Muscle layer of duodenum (tissue), 2 donors: Measurements from ENCODE around the gene OSTF1.

ENCODE experiments used
- H3K27ac ChIP-seq: one replicate; pipeline ENCODE4 v1.7.0; 2013; ENCODE audit warnings: mild to moderate bottlenecking, low read length
- H3K27me3 ChIP-seq: one replicate; pipeline ENCODE4 v1.7.0; 2013; ENCODE audit warnings: low read depth, mild to moderate bottlenecking, control low read depth, low read length
- H3K36me3 ChIP-seq, 2 donors: one replicate each; pipeline ENCODE4 v1.7.0; 2013; ENCODE audit warnings: low read length in 2 of 2, control low read depth in 1 of 2, mild to moderate bottlenecking in 1 of 2; ENCODE audit not compliant: insufficient read depth in 2 of 2, control insufficient read depth in 1 of 2
- H3K4me1 ChIP-seq, 2 donors: one replicate each; pipeline ENCODE4 v1.7.0; 2013; ENCODE audit warnings: low read length in 2 of 2, mild to moderate bottlenecking in 2 of 2, control low read depth in 1 of 2, moderate library complexity in 1 of 2; ENCODE audit not compliant: insufficient read depth in 2 of 2, control insufficient read depth in 1 of 2
- H3K4me3 ChIP-seq, 2 donors: one replicate each; pipeline ENCODE4 v1.7.0; 2013; ENCODE audit warnings: low read length in 2 of 2, low read depth in 1 of 2, mild to moderate bottlenecking in 1 of 2
- H3K9me3 ChIP-seq, 2 donors: one replicate each; pipeline ENCODE4 v1.7.0; 2013; ENCODE audit warnings: low read length in 2 of 2, control low read depth in 1 of 2, mild to moderate bottlenecking in 1 of 2; ENCODE audit not compliant: control insufficient read depth in 1 of 2
- donor health status: healthy.

OSTF1 gene

DNA sequence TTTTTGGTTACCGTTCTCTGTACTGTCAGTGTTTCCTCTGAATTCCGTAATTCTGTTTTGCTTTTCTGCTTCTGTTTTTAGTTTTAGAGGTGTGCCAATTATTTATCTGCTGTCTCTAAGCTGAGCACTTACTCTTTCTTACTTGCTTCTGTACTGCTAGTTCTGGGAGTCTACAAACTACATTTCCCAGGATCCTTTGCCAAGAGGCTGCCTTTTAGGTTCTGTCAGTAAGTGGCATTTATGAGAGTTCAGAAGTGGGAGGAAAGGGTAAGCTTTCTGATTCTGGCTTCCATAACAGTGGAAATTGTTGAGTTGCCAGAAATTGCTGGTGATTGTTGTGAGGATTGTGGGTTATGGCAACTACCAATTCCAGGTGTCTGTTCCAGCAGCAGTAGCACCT lies 102.4 kb downstream of the OSTF1 start:
- no peak overlapping the region for H3K27ac ChIP-seq
- H3K4me1 ChIP-seq = no peaks in the 10 kb centered on the region
- H3K4me3 ChIP-seq = no peak overlapping the region
- no peaks in the 10 kb centered on the region for H3K27me3 ChIP-seq
- H3K9me3 ChIP-seq = no peaks in the 10 kb centered on the region
- H3K36me3 ChIP-seq = no peaks in the 10 kb centered on the region
